GM12873 (cell line): ENCODE results near the gene DNAH8.

Source experiments
- TF ChIP-seq, protein P1 (sequence below): IDR thresholded peaks from 2 replicates; pipeline ENCODE4 v1.5.1; 2012; ENCODE audit warnings: low read depth, mild to moderate bottlenecking, moderate library complexity, low read length, control low read depth; ENCODE audit not compliant: insufficient read depth; ENCODE audit errors: missing control alignments

The DNAH8 gene, protein sequence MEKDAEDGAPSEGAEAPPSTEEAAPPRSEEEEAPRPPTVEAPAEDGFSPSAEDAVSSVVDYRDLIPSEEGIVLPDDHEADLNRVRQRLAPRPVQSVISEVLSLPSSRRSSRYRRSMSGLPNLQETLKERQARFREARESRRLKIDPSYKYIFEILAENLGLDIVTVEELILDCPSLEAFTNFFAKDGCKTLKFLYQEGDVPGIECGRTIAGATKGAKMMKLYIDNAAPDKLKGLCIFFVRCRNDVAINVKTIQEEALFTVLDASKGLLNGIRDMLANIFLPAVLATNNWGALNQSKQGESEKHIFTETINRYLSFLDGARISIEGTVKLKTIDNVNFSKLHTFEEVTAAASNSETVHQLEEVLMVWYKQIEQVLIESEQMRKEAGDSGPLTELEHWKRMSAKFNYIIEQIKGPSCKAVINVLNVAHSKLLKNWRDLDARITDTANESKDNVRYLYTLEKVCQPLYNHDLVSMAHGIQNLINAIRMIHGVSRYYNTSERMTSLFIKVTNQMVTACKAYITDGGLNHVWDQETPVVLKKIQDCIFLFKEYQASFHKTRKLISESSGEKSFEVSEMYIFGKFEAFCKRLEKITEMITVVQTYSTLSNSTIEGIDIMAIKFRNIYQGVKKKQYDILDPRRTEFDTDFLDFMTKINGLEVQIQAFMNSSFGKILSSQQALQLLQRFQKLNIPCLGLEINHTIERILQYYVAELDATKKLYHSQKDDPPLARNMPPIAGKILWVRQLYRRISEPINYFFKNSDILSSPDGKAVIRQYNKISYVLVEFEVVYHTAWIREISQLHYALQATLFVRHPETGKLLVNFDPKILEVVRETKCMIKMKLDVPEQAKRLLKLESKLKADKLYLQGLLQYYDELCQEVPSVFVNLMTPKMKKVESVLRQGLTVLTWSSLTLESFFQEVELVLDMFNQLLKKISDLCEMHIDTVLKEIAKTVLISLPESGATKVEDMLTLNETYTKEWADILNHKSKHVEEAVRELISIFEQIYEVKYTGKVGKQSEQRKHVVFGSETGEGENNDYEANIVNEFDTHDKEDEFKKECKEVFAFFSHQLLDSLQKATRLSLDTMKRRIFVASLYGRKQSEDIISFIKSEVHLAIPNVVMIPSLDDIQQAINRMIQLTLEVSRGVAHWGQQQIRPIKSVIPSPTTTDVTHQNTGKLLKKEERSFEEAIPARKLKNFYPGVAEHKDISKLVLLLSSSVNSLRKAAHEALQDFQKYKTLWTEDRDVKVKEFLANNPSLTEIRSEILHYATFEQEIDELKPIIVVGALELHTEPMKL (N-terminal part only)

DNA sequence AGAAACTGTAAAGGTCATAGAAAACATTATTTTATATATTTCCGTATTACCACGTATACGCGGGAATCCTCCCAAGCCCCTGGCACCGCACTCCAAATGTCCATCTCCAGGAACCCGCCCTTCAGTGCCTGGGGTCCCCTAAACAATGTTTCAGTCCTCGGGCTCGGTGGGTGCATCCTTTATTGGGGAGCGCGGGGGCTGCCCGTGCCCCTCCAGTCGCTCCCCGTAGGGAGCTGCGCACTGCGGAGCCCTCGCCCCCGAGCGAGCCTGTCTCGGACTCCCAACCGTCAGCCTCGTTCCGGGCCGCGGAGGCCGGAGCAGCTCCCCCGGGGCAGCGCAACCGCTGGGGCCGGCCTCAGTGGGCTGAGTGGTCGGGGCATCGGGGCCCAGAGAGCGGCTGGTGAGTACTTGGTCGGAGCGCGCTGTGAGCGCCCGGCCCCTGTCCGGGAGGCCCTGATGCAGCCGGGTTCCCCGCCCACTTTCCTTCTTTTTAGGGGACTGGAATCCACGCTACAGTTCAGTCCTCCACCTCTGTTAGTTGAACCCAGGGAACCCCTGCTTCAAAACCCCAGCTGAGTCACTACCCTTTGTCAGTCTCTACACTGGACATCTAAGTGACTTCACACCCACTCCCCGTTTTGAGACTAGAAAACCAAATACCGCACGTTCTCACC is at the start of gene DNAH8:
TSS of gene DNAH8 (plus strand) at position 296 of the 674 bp plus-strand sequence. CDS start 7,499 bp downstream, outside the sequence.
- TF ChIP-seq, protein P1, sequence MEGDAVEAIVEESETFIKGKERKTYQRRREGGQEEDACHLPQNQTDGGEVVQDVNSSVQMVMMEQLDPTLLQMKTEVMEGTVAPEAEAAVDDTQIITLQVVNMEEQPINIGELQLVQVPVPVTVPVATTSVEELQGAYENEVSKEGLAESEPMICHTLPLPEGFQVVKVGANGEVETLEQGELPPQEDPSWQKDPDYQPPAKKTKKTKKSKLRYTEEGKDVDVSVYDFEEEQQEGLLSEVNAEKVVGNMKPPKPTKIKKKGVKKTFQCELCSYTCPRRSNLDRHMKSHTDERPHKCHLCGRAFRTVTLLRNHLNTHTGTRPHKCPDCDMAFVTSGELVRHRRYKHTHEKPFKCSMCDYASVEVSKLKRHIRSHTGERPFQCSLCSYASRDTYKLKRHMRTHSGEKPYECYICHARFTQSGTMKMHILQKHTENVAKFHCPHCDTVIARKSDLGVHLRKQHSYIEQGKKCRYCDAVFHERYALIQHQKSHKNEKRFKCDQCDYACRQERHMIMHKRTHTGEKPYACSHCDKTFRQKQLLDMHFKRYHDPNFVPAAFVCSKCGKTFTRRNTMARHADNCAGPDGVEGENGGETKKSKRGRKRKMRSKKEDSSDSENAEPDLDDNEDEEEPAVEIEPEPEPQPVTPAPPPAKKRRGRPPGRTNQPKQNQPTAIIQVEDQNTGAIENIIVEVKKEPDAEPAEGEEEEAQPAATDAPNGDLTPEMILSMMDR = no peak

DNA sequence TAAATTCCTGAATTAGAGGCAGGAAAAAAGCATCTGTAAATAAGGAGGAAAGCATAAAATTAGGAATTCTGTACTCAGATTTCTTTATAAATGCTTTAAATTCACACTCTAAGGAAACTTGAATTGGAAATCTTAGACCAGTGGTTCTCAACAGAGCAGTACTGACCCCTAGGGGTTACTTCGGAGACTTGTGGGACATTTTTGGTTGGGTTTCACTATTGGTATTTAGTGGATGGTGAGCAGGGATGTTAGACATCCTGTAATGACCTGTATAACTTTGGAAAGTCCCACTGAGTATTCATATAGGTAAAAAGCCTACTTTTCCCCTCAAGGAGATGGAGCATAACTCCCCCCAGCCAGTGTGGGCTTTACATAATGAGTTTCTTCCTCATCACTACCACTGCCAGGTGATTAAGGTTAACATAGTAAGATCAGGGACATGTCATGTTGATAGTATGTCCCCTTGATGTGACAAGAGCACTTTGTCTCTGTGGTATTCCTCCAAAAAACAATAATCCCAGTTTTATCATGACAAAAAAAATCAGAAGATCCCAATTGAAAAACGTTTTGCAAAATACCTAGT is 43.1 kb upstream of the DNAH8 start:
- TF ChIP-seq, protein P1 = peak; percentile 73

DNA sequence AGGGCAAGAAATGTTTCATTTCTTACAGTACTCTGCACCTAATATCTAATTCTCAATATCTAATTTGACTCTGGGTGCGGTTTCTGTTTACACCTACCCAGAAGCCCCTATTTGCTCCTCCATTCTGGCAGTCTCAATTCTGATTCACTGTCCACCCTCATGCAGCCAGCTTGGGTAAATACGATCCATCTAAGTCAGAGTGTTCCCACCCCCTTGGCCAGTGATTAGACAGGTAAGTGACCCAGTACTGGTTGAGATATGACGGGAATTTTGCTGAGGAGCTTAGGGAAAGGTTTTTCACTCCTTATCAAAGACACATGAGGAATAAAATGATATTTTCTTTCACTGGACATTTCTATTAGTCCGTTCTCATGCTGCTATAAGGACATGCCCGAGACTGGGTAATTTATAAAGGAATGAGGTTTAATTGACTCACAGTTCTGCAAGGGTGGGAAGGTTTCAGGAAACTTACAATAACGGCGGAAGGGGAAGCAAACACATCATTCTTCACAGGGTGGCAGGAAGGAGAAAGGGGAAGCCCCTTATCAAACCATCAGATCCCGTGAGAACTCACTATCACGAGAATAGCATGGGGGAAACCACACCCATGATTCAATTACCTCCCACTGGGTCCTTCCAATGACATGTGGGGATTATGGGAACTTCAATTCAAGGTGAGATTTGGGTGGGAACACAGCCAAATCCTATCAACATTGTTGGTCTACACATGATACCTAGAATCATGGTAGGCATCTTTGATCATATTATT is 41.5 kb upstream of the DNAH8 start:
- TF ChIP-seq, protein P1 = no peak

DNA sequence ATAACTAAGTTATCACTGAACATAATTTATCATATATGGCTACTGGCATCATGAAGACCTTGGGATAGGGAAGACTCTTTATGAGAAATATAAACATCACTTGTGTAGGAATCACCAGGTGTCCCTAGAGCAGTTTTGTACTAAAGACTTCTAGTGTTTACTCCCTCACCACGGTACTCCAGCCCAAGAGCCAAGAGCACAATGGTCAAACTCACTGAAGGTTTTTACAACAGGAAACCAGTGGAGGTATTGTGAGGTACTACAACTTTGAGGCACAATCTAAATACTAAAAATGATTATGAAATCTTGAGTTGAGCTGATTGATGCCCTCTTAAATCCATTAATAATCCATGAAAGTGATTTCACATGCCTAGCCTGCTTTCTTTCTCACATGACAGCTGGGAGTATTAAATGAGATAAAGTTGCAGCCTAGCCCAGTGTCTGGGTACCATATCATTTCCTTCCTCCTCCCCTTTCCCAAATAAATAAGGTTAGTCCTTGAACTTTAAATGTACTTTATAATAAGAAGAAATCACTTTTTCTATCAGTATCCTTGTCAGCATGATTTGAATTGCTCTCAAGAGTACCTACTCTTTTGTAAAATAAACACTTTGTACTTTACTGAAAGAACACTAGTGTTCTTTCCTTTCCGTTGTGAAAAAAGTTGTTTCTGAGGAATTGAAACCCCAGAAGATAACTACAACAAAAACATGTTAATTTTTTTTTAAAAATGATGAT is 38.7 kb upstream of the DNAH8 start:
- TF ChIP-seq, protein P1 = no peak

DNA sequence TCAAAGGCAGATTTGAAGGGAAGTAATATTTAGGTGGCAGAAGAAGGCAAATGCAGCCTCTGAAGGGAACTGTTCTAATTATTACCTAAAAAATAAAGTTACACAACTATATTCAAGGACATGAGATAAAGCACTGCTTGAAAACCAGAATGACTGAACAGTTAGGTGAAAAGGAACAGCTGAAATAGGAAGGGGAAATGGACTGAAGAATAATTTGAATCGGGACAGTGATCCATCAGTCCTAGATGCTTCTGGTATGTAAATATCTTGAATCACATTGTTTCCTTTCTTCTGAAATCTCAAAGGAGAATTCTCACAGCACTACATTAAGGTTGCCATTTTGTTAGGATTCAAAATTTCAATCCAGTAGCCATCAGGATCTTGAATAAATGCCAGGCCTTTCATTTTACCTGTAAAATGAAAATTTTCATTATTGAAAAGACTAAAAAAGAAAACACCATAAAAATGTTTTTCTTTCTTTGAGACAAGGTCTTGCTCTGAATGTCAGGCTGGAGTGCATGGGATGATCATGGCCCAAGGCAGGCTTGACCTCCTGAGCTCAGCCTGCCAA is 38.1 kb upstream of the DNAH8 start:
- TF ChIP-seq, protein P1 = no peak
